Measurements from ENCODE around the gene ARPC5L.

Gene ARPC5L

DNA sequence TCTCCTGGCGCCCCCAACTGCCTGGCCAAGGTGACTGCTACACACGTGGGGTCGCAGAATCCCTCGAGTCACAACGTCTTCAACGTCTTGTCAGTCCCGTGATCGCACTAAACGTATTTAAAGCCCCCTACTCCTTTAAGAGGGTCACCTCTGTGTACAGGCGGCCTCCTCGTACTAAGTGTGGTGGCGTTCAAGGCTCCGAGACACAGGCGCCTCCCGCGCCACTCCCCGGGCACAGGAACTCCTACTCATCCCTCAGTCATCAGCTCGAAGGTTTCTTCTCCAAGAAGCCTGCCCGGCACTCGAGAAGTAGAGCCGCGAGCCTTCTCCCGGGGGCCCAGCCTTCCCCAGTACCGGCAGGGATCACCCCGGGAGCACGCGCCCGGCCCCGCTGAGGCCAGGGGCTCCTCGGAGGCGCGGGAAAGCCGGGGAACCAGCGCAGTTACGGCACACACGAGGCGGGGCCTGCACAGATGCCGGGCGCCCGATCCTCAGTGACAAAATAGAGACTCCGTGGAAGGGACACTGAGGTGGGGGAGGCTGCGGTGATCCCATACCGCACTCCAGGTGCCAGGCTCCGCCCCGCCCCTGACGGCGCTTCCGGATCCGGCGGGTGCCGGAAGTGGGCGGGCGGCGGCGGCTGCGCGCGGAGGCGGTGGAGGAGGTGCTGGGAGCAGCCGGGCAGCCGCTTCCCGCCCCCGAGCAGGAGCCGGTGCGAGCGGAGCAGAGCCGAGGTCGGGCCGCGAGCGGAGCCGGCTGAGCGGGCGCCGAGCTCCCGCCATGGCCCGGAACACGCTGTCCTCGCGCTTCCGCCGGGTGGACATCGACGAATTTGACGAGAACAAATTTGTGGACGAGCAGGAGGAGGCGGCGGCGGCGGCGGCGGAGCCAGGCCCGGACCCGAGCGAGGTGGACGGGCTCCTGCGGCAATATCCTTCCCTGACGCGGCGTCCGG lies 6.9 kb downstream of the ARPC5L start:
- DNase-seq: peak; percentile 67 to 83

GRCh38 chr9:124869466-124869985 lies 7.6 kb downstream of the ARPC5L start:
- DNase-seq: no peak

- DNase-seq: peak in 1 of 2 experiments; percentile 33
These were observed 8.1 kb downstream of the ARPC5L start for GRCh38 chr9:124869986-124870560.

DNA sequence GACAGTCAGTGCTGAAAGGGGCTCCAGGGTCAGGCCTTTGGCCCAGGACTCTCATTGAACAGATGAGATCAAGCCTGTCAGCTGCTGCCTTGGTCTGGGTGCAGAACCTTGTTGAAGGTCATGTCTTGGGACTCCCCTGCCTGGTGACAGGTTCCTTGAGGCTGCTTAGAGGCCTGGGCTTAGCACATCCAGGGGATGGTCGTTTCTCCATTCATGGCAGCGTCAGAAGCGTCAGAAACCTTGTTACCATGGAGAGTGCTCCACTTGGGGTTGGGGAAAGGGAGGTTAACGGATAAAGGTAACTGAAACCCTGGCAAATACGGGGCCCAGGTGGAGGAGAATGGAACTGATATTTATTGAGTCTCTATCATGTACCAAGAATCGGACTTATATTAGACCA lies 8.8 kb downstream of the ARPC5L start:
- DNase-seq: no peak

DNA sequence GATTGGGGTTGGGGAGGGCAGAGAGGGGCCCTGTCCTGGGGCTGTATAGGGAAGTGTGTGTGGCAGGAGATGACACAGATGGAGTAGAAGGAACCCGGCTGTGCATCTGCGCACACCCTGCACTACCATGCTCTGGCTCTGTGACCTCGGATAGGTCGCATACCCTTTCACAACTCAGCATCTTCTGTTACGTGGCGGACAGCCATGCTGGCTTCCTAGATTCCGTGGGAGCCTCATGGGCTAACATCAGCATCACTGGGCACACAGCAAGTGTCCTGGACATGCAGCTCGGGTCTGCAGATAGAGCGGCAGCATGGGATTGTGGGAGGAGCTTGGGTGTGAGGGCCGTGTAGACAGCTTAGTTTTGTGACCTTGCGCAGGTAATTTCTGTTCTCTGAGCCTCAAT lies 9.2 kb downstream of the ARPC5L start:
- DNase-seq: no peak

DNA sequence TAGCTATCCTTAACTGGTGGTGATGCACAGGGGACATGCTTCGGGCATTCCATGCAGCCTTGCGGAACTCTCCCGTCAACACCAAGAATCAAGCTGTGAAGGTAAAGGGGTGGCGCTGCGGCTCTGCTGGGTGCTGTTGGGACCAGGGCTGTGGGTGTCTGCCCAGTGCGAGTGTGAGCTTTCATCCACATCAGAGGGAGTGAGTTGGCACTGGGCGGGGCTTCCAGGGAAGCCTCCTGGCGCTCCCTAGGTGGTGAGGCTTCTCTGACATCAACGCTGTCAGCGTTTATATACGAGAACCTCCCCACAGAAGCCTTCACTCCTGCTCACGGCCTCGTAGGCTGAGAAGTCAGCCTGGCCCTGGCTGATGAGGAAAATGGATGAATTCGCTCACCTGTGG lies 11.7 kb downstream of the ARPC5L start:
- no peak for DNase-seq

- DNase-seq: no peak
These were observed 13.6 kb downstream of the ARPC5L start for GRCh38 chr9:124875501-124875900.

DNA sequence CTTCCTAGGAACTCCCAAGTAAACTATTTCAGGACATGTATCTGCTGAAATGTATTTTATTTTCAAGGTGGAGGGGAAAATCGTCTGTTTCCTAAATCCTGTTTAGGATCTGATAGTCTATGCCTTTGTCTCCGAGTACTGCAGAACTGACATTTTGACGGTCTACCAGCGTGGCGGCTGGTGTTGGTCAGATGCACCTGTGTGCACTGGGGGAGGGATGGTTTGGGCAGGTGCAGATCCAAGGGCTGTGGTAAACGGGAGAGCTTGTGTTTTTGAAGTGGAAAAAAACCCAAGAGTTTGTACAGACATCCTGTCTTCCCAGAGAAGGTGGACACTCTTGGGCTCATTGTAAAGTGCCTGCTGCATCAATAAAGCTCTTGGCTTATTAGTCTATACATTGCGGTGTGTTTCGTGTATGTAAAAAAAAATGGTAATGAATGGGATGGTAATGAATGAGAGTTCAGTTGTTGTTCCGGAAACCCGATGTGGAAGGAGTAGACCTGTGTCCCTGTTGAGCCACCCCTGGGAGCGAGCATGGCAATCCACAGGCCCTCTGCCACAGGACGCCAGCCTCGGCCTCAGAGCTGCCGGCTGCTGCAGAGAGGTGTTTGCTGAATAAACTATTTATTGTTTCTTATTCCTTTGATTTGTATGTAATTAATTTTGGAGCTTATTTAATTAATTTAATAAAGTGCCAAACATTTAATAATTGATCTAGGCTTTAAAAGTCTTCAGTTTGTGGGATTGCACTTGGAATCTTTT lies 15.3 kb downstream of the ARPC5L start:
- DNase-seq: no peak

GRCh38 chr9:124878021-124878420 lies 16.1 kb downstream of the ARPC5L start:
- no peak for DNase-seq

GRCh38 chr9:124878518-124878917 lies 16.6 kb downstream of the ARPC5L start:
- no peak for DNase-seq

DNA sequence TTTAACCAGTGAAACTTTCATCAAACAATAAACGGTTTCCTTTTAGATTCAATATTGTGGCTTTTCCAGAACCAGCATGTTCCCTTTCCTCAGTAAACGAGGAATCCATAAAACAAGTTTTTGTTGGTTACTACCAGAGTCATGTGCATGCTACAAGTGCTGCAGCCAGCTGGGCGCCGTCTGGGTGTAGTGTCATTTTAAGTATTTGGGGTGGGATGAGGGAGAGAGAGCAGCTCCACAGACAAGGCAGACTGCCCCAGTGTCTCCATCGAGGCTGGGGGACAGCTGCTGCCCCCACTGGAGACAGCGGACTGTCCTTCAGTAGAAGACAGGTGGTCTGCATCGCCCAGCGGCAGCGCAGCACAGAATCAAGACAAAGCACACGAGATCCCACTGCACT lies 17.3 kb downstream of the ARPC5L start:
- DNase-seq: no peak

DNA sequence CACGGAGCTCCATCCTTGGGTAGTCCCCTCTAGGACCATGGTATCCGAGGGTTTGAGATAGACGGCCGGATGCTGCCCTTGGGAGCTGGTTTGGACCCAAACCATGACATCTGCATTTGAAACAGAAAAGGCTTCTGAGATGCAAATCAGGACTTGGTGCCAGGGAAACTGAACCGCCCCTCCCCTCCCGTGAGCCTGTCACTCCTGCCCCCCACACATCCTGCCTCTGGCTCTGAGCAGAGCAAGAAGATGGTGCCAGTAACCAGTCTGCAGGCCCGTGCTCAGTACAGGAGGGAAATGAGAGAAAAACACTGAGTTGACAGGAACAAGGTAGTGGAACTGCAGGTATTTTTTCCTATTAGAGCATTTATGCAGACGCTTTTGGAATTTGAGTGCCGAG lies 18.6 kb downstream of the ARPC5L start:
- no peak for DNase-seq

DNA sequence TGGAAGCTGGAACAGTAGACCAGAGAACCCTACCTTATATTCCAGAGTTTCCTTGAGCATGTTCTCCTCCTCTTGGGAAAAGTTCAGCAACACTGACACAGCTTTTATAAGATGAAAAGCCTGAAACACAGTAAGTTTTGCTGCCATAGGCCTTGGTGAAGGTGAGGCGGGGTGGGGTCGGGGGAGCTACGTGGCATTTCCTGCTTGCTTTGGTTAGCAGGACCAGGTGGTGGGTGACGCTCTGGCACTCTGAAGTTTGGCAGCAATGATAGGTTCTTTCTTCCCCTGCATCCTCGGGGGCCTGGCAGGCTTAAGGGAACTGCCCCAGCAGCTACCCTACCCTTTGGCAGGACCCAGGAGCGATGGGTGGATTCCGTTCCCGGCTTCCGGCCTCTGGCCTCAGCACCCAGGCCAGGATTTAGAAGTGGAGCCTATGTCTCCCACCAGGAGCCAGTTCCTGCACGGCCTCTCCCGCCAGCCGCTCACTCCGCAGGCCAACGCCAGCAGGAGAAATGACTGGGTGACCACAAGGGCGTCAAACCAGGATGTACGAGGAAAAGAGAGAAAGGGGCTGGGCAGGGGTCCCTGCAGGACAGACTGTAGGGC lies 19.3 kb downstream of the ARPC5L start:
- no peak for DNase-seq

GRCh38 chr9:124882231-124882630 lies 20.3 kb downstream of the ARPC5L start:
- DNase-seq: no peak

DNA sequence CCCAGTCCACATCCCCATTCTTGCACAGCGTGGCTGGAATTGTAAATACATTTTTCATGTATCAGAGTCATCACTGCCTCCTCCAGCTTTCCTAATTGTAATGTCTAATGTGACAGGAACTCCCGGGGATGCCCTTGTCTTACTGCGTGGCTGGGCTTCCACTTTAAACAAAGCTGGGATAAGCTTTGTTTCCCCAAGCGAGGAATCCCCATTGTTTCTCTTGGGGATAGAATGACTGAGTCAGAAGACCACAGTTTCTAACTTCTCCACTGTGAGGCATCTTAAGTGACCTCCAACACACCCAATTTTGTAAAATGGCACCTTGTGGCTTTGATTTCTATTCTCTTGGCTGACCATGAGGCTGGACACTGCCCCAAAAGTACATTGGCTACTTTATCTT lies 22.4 kb downstream of the ARPC5L start:
- no peak for DNase-seq

DNA sequence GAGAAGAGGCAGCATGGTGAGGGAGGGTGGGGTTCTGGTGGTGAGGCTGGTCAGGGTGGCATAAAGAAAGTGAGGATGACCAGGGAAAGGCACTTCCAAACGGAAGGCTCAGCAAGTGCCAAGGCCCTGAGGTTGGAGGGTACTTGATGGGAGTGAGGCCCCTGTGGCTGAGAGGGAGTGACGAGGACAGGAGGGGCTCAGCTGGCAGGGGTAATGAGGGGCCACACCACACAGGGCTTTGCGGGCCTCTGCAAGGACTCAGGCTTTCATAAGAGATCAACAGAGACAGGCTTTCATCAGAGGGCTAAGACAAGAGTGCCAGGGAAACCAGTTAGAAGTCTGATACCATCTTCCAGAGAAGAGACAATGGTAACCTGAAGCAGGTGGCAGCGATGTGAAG lies 23.6 kb downstream of the ARPC5L start:
- no peak for DNase-seq

DNA sequence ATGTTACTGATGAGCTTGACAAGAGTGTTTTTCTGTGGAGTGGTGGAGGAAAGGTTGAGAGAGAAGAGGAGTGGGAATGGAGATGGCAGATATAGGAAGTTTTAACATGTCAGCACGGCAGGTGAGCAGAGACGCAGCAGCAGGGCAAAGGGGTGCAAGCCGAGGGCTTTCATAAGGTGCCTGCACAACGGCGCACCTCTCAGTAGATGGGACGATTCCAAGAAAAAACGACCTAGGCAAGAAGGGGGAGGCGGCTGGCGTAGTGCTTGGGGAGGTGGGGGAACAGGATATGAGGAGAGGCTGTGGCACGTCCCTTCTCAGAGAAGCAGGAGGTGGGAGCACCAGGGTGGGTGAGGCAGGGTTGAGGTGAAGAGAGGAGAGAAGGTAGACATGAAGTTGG lies 24.5 kb downstream of the ARPC5L start:
- DNase-seq: no peak

GRCh38 chr9:124886866-124887492 lies 25.0 kb downstream of the ARPC5L start:
- no peak for DNase-seq

DNA sequence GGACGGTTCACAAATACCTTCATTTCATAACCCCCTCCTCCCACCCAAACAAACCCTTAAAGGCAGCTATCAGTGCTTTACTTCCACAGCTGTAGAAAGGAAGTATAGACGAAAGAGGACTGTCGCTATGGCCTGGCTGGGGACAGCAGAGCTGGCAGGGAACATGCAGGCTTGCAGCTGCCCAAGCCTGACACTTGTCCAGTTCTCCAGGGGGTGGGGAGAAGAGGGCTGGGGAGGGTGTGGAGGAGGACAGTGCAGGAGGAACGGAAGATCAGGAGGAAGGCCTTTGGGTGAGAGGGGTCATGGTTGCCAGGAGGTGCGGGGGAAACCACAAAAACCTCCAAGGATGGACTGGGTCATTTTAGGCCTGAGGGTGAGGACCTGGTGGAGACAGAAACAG lies 25.9 kb downstream of the ARPC5L start:
- DNase-seq: no peak

DNA sequence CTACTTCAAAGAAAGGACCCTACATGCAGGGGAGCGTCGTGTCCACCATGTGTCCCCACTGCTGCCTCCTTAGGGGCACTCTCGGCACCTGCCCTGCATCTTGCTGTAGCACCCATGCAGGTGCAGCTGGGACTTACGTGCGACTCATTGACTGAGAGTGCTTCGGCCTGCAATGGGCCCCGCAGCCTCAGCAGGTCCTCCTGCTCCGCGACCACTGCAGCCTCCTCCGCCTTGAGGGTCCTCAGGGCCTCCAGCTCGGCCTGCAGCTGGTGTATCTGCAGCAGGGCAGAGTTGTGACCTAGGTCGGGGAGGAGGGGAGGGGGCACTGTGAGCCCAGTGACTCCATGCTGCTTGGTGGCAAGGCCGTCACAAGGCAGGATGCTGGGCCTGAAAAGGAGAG lies 27.1 kb downstream of the ARPC5L start:
- no peak for DNase-seq

DNA sequence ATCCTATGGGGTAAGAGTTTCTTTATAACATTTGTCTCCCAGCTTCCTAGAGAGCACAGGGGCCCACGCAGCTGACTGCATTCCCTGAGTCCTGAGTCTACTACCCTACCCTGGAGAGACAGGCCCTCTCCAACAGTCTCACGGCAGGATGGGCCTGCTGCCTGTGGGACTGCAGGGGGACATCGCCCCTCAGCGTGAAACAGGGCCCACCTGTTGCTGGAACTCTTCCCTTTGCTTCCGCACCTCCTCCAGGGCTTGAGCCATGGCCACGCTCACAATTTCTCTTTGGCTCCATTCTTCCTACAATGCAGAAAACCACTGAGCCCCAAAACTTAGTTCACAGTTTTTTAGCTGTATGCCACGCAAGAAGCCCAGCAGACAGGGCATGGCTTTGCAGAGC lies 28.2 kb downstream of the ARPC5L start:
- DNase-seq: no peak

GRCh38 chr9:124894035-124894740 lies 32.3 kb downstream of the ARPC5L start:
- DNase-seq: no peak

All from SW 1271 (cell line).